Ureter (tissue), 1 donor: ENCODE results near the gene RAD51B. TPM values are rescaled to one million over a fixed set of nuclear protein-coding genes. Genes with fewer than 3 reads are reported as not detected.
A peak's percentile ranks its signal among the peaks of the same experiment; 100 is the strongest.

Source experiments
- DNase-seq: peaks from one replicate; pipeline ENCODE4 v3.0.0-alpha.2; 2020; ENCODE audit warnings: low spot score
- total RNA-seq: library from RNA; stranded (reverse); gene quantifications from one replicate; pipeline ENCODE4 v1.2.4, GENCODE V29; 2023
- donor health status: DM: yes; HTN: yes; CAD: no.

RAD51B gene
- total RNA-seq, 1 donor from 2014 or later = 36.6 TPM

- no peak for DNase-seq
These were observed 921.4 kb downstream of the RAD51B start for GRCh38 chr14:68740788-68741476.

- no peak for DNase-seq
These were observed 921.9 kb downstream of the RAD51B start for GRCh38 chr14:68741477-68741791.

- DNase-seq = no peak
These were observed 922.4 kb downstream of the RAD51B start for GRCh38 chr14:68741839-68742470.

GRCh38 chr14:68744613-68745012 is 925.0 kb downstream of the RAD51B start:
- DNase-seq = no peak

- no peak for DNase-seq
These were observed 927.8 kb downstream of the RAD51B start for GRCh38 chr14:68747393-68747792.

- no peak for DNase-seq
These were observed 928.7 kb downstream of the RAD51B start for GRCh38 chr14:68748260-68748659.

- DNase-seq = no peak
These were observed 929.1 kb downstream of the RAD51B start for GRCh38 chr14:68748691-68749090.

- DNase-seq = no peak
These were observed 930.2 kb downstream of the RAD51B start for GRCh38 chr14:68749487-68750475.

- no peak for DNase-seq
These were observed 932.9 kb downstream of the RAD51B start for GRCh38 chr14:68752271-68753006.

GRCh38 chr14:68753690-68754089 is 934.1 kb downstream of the RAD51B start:
- DNase-seq = no peak

GRCh38 chr14:68755016-68755353 is 935.4 kb downstream of the RAD51B start:
- no peak for DNase-seq

GRCh38 chr14:68756000-68756481 is 936.5 kb downstream of the RAD51B start:
- DNase-seq = no peak

- no peak for DNase-seq
These were observed 937.2 kb downstream of the RAD51B start for GRCh38 chr14:68756734-68757133.

GRCh38 chr14:68757618-68758081 is 938.1 kb downstream of the RAD51B start:
- no peak for DNase-seq

GRCh38 chr14:68758301-68758700 is 938.7 kb downstream of the RAD51B start:
- no peak for DNase-seq

- no peak for DNase-seq
These were observed 939.5 kb downstream of the RAD51B start for GRCh38 chr14:68759017-68759560.

GRCh38 chr14:68759937-68760336 is 940.4 kb downstream of the RAD51B start:
- DNase-seq = no peak

GRCh38 chr14:68760761-68761160 is 941.2 kb downstream of the RAD51B start:
- DNase-seq = no peak

GRCh38 chr14:68761391-68761790 is 941.8 kb downstream of the RAD51B start:
- no peak for DNase-seq

- peak; percentile 76 for DNase-seq
These were observed 943.6 kb downstream of the RAD51B start for GRCh38 chr14:68762953-68763764.
